HG03066 (cell line): ENCODE results near the gene KRTCAP2.

ENCODE experiments used
- ATAC-seq: cut with Tn5 transposase; IDR thresholded peaks from one replicate; pipeline ENCODE4 v1.9.1; 2021; ENCODE audit warnings: low read depth; ENCODE audit not compliant: unreplicated experiment

The KRTCAP2 gene

DNA sequence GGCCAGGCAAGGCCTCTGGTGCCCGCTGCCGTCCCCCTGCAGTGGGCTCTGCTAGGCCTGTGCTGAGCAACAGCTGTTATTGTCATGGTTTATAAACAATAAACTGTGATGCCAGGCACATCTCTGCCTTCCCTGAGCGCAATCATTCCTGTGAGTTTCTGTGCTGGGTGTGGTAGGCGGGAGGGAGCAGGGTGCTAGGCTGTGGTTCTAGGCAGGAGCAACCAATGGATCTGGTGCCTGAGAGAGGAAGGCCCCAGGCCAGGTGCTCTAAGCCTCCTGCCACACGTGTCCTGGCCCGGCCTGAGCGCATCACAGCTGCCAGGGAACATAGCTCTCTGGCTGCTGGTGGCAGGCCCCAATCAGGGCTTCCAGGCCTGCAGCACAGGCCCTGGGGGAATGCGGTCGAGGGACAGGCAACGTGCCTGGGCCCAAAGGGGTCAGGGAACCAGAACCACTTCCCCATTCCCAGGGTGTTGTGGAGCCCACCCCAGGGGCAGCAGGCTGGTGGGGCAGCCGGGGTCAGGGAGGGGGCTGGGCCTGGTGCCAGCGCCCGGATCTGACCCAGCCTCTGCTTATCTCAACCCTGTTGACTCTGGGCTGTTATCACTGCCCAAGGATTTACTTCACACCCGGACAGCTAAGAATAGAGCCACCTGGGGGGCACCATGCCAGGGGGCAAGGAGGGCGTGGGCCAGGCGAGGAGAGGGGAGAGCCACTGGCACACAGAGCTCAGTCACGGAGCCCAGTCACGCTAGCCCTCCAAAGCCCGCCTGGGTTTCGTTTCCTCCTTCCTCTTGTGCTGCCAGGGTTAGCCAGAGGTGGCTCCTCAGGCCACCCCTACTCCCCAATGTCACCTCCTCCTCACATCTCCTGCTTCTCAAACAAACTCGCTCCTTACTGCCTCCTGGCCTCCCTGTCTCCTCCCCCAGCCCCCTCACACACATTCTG, 12.0 kb upstream of the KRTCAP2 start:
- peak; percentile 86 for ATAC-seq

DNA sequence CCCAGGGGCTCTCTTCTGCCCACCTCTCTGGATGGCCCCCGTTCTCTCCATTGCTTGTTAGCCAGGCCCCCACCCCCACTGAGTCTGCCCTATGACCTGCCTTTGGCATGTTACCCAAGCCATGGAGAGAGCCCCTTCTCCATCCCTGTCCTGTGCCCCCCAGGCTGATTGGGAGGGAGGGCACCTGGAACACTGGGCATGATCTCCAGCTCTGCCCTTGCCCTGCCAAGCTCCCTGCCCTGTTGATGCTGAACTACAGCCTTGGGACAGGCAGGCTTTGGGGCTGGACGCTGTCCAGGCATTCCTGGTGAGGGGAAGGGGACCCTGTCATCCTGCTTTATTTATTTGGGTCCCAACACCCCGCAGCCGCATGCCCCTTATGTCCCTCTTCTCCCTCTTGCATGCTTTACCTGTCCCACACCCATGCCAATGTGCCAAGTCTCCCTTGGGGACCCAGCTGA, 11.3 kb upstream of the KRTCAP2 start:
- ATAC-seq, result no peak

DNA sequence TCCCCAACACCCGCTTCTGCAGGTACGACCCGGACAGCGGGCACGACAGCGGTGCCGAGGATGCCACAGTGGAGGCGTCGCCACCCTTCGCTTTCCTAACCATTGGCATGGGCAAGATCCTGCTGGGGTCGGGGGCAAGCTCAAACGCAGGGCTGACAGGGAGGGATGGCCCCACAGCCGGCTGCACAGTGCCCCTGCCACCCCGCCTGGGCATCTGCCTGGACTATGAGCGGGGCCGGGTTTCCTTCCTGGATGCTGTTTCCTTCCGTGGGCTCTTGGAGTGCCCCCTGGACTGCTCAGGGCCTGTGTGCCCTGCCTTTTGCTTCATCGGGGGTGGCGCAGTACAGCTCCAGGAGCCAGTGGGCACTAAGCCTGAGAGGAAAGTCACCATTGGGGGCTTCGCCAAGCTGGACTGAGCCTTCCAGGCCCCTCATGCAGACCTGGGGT, 10.7 kb upstream of the KRTCAP2 start:
- ATAC-seq, result no peak

DNA sequence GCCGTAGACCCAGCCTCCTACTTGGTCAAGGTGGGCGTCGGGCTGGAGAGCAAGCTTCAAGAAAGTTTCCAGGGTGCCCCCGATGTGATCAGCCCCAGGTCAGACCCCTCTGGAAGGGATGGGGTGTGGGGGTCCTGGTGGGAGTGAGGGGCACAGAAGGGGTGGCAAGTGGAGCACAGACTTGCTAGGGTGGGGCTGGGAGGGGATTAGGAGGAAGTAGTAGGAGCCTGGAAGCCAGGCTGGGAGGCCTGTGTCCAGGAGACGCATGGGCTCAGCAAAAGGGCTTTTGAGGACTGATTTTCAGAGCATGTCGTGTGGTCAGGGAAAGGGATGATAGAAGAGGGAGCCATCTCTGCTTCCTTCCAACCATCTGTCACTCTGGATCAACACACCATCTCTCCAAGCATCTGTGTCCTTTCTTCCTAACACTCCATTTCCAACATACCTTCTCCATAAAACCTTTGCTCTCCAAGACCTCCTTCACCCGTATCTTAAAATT, 9.0 kb upstream of the KRTCAP2 start:
- no peak for ATAC-seq

DNA sequence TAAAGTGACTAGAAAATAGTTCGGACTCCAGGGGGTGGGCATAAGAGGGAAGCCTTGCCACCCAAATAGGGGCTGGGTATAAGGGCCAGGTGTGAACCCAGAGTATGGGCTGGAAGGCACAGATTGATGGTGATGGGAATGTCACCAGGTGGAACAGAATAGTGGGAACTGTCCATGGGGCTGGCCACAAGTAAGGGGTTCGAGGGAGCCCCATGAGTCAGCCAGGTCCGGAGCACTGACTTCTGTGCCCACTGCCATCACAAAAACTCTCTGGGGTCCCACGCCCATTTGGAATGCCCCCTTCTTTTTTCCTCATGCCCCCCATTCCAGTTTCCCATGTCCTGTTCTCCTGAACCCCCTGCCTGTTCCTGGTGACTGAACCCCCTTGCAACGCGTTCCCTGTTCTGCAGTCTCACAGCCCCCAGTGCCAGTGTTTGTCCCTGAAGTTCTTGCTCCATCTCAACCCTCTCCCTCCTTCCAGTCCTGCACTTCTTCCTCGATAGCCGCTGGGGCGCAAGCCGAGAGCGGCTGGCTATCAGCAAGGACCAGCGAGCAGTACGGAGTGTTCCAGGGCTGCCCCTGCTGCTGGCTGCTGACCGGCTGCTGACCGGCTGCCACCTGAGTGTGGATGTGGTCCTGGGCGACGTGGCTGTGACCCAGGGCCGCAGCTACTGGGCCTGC, 8.4 kb upstream of the KRTCAP2 start:
- no peak for ATAC-seq

DNA sequence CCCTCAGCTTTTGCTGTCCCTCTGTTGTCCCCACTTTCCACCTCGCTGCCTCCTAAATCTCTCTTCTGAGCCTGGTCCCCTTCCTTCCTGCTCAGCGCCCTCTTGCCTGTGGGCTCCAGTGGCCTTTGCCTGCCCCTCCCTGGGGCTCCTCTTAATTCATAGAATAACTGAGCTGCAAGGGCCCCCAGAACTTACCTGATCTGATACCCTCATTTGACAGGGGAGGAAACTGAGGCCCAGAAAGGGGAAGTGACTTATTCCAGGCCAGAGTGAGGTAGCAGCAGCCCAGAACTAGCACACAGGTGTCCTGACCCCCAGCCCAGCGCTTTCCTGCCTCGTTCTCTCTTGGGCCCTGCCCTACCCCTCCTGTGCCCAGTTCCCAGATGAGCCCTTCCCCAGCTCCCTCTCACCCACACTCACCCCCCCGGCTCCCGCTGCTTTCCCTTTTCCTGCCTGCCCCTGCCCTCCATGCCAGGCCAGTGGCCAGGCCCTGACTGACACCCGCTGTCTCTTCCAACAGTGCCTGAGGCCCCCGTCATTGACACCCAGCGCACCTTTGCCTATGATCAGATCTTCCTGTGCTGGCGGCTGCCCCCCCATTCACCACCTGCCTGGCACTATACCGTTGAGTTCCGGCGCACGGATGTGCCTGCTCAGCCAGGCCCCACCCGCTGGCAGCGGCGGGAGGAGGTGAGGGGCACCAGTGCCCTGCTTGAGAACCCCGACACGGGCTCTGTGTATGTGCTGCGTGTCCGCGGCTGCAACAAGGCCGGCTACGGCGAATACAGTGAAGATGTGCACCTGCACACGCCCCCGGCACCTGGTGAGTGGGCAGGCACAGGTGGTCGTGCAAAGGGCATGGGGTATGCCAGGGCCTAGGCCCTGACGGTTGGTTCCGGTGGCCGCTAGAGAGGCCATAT, 6.3 kb upstream of the KRTCAP2 start:
- no peak for ATAC-seq

DNA sequence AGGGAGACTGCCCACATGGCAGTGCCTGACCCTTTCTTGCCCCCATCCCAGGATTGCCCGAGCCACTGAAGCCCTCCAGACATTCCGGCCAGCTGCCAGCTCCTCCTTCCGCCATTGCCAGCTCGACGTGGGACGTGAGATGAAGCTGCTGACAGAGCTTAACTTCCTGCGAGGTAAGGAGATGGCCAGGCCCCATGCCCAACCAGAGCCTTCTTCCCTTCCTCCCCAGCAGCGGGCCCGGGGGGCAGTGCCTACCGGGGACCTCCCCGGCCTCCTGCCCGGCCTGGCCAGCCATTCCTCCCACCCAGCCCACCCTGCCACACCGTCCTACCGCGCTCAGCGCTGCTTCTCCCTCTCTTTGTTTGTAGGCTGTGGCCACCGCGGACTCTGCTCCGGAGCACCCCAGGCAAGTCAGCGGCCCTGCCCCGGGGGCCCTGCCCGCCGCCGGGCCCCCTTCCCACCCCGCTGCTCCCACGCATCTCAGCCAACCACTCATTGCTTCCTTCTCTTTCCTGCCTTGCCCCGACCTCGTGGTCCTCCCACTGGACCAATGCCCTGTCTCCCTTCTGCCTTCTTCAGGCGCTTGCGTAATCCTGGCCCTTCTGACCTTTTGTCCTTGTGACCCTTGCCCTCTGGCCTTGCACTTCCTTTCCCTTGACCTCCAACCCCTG, 5.5 kb upstream of the KRTCAP2 start:
- no peak for ATAC-seq

DNA sequence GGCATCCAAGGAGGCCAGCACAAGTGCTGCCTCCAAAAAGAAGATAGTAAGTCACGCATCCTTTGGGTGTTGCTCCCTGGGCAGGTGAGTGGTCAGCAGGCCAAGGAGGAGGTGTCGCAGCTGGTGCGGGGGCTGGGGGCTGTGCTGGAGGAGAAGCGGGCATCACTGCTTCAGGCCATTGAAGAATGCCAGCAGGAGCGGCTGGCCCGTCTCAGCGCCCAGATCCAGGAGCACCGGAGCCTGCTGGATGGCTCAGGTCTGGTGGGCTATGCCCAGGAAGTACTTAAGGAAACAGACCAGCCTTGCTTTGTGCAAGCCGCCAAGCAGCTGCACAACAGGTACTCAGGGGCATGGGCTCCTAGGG, 4.8 kb upstream of the KRTCAP2 start:
- no peak for ATAC-seq

DNA sequence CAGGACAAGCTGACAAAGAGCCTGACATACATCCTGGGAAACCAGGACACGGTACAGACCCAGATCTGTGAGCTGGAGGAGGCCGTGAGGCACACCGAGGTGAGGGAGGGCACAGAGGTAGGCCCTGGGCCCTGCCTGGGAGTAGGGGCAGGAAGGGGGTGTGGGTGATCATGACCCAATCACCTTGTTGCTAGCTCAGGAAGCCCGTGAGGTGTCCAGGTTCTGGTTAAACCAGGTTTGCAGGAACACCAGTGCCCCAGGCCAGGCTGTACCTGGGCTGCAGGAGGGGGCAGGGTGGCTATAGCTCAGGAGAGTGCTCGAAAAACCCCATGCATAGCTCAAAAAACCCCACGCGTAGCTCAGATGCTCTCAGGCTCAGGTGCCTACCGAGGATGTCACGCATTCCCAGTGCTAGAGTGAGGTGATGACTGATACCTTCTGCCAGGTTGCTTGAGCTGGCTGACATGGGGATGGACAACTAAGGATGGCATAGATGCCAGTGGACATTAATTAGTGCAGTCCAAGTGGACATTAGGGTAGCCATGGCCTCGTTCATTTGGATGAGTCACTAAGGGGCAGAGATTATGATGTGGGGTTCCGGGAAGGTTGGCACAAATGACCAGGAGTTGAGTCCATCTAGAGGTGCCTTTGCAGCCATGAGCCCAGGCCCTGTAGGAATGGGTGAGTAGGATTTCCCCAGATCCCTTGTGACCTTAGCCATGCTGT, 4.3 kb upstream of the KRTCAP2 start:
- ATAC-seq, result no peak

DNA sequence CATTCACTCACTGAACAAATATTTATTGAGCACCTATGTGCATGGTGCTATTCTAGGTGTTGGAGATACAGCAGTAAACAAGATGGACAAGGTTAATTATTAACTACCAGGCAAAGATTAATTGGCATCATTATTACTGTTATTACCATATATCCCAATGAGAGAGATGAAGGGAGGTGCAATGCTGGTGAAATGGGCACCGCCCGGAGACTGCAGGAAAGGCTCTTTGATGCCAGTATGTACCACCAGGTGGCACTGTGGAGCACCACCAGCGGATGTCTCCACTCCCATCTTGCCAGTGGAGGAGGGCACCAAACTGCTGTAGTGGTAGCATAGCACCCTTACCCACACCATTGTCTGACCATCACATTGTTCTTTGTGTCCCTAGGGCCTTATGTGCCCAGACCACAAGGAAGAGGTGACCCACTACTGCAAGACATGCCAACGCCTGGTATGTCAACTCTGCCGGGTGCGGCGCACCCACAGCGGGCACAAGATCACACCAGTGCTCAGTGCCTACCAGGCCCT, 3.5 kb upstream of the KRTCAP2 start:
- no peak for ATAC-seq

DNA sequence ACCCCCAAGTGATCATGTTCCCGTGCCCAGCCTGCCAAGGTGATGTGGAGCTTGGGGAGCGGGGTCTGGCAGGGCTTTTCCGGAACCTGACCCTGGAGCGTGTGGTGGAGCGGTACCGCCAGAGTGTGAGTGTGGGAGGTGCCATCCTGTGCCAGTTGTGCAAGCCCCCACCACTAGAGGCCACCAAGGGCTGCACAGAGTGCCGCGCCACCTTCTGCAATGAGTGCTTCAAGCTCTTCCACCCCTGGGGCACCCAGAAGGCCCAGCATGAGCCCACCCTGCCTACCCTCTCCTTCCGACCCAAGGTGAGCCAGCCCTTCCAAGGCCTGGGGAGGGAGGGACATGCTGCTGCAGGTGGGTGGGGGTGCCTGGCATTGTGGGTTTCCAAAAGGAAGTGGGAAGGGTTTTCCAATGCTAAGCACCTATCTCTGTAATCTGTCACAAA, 2.8 kb upstream of the KRTCAP2 start:
- no peak for ATAC-seq

DNA sequence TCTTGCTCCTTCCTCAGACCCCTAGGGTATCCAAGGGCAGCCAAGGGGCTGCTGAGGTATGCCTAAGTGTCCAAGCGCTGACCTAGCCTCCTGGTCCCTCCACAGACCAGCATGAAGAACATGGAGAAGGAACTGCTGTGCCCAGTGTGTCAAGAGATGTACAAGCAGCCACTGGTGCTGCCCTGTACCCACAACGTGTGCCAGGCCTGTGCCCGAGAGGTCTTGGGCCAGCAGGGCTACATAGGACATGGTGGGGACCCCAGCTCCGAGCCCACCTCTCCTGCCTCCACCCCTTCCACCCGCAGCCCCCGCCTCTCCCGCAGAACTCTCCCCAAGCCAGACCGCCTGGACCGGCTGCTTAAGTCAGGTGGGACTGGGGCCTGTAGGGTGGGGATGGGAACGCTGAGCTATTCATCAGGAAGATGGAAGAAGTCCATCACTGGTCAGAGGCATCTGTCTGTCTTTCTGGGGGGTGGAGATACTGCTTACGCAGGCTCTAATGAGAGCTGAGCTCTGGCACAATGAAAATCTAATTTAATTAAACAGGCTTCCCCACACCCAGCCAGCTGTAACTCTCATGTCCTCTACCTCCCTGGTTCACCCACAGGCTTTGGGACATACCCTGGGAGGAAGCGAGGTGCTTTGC, 2.3 kb upstream of the KRTCAP2 start:
- no peak for ATAC-seq

DNA sequence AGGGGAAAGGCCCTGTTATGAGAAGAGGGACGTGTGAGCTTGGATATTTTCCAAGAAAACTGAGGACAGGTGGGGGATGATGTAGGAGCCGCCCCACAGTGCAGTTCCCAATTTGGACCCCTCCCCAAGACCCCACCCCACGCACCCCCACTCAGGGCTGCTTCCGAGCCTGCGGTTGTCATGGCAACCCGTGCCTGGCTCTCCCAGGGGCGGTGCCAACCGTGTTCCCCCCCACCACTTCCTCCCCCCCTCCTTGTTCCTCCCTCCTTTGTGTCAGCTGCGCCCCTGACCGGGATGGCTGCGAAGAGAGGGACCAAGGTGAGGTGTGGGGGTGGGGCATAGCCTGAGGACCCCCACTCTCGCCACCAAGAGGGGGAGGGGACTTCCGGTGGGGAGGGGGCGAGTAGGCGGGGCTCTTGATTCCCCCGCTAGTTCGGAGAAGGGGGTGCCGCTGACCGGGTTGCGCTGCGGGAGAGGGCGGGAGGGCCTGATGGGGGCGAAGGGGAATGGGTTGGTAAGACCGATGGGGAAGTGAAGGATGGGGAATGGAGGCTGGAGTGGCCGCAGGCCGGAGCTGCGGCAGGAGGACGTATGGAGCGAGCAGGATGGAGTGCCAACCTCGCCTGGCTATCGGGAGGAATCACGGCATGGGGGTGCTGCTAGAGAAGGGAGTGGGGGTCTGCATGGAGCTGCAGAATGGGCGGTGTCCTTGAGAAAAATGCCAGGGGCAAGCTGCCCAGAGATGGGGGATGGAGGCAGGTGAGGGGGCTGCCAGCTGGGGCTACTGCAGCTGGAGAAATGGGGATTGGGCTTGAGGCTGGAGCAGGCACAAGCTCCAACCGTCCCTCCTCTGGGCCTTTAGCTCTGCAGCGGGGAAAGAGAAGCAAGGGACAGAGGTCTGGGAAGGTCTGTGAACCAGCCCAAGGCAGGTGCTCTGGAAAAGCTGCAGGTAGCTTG, 1.5 kb upstream of the KRTCAP2 start:
- no peak for ATAC-seq

DNA sequence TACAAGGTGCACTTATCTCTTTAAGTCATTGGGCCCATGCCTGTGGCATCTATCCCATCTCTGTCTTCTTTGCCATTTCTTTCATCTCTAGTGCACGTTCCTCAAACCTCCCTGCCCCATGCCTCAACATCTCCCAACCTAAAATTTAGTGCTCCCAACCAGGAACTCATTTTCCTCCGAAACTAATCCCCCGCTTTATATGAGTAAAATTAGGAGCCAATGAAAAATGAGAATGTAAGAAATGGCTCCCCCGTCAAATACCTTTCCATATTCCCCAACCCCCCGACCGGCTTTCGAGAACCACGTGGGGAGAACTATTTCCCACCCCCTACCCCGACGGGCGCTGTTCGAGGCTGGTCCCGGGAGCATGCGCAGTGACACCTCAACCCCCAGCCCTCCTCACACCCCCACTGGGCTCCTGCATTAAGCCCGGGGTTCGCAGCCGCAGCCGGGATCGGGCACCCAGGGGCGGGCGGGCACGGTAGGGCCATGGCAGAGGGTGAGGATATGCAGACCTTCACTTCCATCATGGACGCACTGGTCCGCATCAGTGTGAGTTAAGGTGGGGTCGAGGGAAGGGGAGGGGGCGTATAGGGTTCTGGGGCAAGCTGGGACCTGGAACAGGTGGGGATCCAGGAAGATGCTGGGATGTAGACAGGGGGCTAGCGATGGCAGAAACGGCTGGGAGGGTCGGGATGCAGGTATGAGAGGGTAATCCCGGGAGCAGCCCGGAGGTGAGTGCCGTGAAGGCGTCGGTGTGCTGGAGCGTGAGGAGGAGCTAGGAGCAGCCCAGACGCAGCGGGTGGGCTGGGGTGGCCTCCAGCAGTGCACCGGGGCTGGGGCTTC, 597 bp upstream of the KRTCAP2 start, which contains the start of gene TRIM46:
Gene TRIM46 (plus strand): TSS at position 372 of the 846 bp plus-strand sequence. CDS start 118 bp downstream, at position 490.
- no peak for ATAC-seq

DNA sequence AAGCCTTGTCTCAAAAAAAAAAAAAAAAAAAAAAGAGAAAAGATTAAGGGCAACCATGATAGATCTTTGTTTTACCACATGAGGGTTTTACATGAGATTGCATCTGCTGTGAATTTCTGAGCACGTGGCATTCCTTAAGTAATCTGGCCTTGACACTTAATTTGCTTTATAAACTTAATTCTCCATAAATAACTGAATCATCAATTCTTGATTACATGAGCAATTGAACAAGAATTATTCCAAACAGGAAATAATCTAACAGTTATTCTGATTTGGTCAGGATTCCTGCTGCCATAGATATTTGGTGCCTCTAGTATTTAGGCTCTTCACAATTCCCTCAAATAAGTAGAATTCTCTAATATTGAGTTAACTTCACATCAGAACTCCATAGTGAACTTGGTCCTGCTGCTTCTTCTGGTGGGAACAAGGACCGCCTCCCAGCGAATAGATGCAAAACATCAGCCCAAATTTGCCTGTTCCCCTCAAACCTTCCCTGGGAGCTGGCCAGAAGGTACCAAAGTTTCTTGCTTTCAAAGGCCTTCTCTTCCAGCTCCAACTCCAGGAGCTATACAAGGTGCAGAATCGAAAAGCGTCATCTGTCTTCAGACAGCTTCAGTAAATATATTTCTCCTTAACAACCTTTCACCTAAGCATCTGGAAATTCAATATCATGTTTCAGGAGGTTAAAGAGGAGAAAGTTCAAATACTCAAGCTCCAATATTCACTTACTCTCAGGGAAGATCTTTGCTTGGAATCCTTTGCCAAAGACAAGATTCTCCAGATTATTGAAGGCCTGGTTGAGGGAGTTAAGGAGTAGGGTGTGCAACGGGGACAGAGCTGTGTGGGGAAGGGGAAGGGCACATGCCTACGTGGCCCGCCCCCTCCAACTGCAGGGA, 1.0 kb downstream of the KRTCAP2 start:
- ATAC-seq, result no peak
